ENCODE results near the gene CKAP4.

Gene CKAP4

DNA sequence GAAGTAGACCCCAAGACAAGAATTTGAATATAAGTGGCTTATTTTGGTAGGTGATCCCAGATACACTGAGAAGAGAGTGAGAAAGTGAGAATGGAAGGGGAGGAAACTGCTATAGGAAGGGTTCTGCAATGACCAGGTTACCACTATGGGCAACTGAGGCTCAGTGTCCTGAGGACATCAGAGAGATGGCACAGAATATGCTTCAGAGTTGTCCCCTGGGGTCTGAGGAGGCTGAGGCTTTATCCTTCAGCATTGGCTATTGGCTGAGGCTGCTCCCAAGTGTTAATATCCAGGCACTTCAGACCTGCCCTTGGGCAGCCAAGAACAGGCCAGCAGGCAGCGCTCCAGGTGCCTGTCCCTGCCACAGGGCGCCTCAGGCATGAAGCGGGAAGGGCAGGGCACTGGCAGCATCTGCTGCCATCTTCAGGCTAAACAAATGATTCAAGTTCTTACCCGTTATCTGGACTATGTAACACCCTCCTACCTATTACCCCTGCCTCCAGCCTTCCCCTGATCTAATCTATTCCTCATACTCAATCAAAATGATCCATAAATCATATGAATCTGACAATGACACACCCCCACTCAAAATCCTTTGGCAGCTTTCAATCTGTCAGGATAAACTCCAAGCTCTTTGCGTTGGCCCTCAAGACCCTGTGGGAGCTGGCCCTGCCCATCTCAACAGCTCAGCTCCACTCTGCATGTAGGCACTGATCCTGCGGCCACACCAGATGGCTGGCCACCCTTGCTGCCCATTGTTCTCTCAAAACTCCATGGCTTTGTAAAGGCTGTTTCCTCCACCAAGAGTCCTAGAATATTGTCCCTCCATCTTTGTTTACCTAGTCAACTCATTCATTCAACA, 42.4 kb downstream of the CKAP4 start:
- TF ChIP-seq, protein P1, sequence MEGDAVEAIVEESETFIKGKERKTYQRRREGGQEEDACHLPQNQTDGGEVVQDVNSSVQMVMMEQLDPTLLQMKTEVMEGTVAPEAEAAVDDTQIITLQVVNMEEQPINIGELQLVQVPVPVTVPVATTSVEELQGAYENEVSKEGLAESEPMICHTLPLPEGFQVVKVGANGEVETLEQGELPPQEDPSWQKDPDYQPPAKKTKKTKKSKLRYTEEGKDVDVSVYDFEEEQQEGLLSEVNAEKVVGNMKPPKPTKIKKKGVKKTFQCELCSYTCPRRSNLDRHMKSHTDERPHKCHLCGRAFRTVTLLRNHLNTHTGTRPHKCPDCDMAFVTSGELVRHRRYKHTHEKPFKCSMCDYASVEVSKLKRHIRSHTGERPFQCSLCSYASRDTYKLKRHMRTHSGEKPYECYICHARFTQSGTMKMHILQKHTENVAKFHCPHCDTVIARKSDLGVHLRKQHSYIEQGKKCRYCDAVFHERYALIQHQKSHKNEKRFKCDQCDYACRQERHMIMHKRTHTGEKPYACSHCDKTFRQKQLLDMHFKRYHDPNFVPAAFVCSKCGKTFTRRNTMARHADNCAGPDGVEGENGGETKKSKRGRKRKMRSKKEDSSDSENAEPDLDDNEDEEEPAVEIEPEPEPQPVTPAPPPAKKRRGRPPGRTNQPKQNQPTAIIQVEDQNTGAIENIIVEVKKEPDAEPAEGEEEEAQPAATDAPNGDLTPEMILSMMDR (IDR thresholded peaks at IDR 0.05; ENCODE audit: insufficient read depth, missing control alignments), result peak; percentile 39
- FAIRE-seq (no peak), DNase-seq (ENCODE audit: insufficient read length, low spot score) (no peak)

DNA sequence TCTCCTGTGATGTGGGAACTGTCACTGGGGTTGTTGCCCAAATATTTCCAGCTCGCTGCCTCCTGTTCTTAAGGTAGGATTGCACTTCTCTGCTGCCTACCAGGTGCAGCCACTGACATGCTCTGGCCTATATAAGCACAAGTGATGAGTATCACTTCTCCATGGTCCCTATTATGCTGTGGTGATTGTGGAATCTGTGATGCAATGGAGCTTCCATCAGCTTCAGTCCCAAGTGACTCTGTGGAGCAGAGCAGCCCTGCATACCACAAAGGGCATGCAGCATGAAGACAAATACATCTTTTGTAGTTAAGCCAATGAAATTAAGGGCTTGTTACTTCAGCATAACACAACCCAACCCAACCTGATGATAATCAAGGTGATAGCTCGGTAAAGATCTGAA, 43.5 kb downstream of the CKAP4 start:
- FAIRE-seq (no peak), DNase-seq (ENCODE audit: insufficient read length, low spot score) (no peak)
- TF ChIP-seq, protein P1 (IDR thresholded peaks at IDR 0.05; ENCODE audit: insufficient read depth, missing control alignments), result no peak

DNA sequence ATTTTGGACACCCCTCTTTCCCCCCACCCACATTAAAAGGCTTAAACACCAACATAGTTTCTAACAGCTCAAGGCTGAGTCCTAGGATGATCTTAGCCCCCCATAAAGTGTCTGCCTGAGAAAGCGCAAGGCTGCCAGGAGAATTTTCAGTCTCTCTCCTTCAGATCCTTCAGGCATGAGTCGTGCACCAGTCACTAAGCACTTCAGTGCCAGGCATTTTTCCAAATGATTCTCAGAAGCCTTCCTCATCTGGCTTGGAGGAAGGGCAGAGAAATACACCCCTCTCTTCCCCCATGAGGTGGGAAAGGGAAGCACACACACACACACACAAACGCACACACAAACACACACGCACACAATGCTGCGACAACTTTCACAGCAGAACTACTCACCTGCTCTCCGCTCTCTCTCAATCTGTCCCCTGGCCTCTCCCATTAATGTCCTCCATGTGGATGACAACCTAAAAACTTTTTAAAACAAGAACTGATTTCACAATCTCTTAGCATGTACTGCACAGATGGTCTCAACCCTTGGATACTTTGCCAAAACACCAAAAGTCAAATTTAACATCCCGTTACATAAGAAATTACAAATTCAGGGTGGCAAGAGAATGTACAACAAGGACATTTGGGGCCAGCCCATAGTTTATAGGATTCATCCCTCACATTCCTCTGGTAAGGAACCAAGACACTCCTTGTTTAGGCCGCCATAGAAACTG, 49.8 kb downstream of the CKAP4 start:
- no peak for DNase-seq (ENCODE audit: insufficient read length, low spot score)
- no peak for FAIRE-seq
- TF ChIP-seq, protein P1 (IDR thresholded peaks at IDR 0.05; ENCODE audit: insufficient read depth, missing control alignments), result no peak

DNA sequence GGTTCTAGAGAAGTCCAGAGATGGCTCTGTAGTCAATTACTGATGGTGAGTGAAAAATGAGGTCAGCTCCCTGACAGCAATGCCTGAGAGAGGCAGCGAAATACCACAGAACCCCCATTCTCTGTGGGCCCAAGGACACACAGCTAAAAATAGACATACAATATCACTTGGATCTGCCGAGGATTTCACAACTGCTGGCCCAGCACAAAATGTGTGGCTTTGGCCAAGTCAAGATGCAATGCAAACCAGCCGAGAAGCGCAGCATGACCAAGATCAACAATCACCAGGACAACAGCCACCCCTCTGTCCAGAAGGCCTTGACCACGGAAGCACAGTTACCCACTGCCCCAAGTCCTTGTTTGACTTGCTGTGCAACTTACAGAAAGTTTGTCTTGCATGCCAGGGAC, 52.2 kb downstream of the CKAP4 start:
- DNase-seq (ENCODE audit: insufficient read length, low spot score), result no peak
- TF ChIP-seq, protein P1 (IDR thresholded peaks at IDR 0.05; ENCODE audit: insufficient read depth, missing control alignments), result no peak
- FAIRE-seq, result no peak

DNA sequence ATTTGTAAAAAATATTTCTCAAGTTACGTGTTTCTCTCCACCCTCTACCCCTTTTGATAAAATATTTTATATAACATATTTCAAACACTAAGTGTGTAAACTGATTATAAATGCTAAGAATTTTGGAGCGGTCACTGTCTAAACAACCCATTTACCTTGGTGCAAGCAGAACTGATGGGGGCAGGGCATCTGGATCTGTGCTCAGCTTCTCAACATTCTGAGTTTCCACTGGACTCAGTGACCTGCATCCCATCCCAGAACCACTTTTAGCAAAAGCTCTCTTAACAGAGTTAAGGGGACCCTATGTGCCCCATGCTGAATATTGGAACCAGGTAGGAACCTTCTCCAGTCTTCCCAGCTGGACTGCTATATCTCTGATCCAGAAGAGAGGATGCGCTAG, 53.5 kb downstream of the CKAP4 start:
- TF ChIP-seq, protein P1 (IDR thresholded peaks at IDR 0.05; ENCODE audit: insufficient read depth, missing control alignments), result no peak
- FAIRE-seq, result no peak
- no peak for DNase-seq (ENCODE audit: insufficient read length, low spot score)

DNA sequence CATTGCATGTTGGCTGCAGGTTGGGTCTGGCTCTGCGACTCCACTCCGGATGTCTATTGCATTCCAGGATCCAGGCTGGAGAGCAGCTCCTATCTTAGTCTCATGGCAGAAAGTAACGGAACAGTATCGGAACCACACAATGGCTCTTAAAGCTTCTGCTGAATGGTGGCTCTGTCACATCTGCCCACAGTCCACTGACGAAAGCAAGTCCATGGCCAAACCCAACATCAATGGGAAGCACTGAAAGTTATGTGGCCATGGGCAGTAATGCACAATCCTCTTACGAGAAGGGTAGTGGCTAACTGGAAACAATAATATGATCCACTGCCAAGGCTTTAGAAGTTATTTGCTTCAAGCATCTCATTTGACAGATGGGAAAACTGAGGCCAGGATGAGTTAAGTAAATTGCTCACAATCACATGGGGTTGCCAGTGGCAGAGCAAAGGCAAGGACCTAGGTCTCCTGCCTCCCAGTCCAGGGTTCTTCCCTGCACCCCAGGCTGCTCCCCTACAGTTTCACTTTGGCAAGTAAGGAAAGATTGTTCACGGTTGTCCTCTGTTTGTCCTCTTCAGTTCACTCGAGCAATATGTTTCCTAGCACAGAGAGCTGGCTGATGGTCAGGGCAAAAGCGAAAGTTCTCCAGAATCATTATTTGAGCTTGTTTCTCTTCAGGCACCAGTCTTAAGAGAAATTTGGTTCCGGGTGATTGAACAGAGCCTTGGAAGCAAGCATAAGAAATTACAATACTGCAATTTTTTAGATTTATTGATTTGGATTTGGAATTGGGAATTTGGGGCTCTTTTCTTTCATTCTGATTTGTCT, 54.2 kb downstream of the CKAP4 start:
- DNase-seq (ENCODE audit: insufficient read length, low spot score) (no peak), FAIRE-seq (no peak)
- TF ChIP-seq, protein P1 (IDR thresholded peaks at IDR 0.05; ENCODE audit: insufficient read depth, missing control alignments), result no peak
